Caco-2 (cell line): ENCODE results near the gene FLT1. TPM values are rescaled to one million over a fixed set of nuclear protein-coding genes. Genes with fewer than 3 reads are reported as not detected.

Experiments used
- BruUV-seq: library from RNA; stranded (reverse); fragments of 400-500 nt; replicated peaks from 2 replicates; lab custom pipeline; 2021; lab: Mats Ljungman, UMichigan
- CTCF ChIA-PET: fragments of 300-600 bp; sonication (Branson Sonifier 250); formaldehyde crosslinking; loops from one replicate; lab custom pipeline; 2022; ENCODE audit warnings: antibody characterized with exemption; lab: Charles Lee
- POLR2A ChIA-PET: fragments of 300-600 bp; sonication (Branson Sonifier 250); formaldehyde crosslinking; loops from one replicate; lab custom pipeline; 2022; ENCODE audit warnings: antibody characterized with exemption; lab: Charles Lee
- DNase-seq, 2 experiments: peaks; one replicate each; pipeline versions ENCODE4 v3.0.0 to v3.0.0-alpha.2; 2020 to 2022
- H3K27me3 ChIP-seq: replicated peaks from 2 replicates; pipeline ENCODE4 v1.6.0; 2011; ENCODE audit warnings: low read length; ENCODE audit not compliant: control insufficient read depth, insufficient read depth
- H3K36me3 ChIP-seq: 2 replicates; pipeline ENCODE4 v1.5.1; 2011; ENCODE audit warnings: low read length; ENCODE audit not compliant: control insufficient read depth, insufficient read depth
- H3K4me1 ChIP-seq: fragments of 250-450 bp; sonication (Bioruptor Pico); 2 replicates; pipeline ENCODE4 v1.5.1; 2020; ENCODE audit warnings: mild to moderate bottlenecking
- H3K4me3 ChIP-seq: 2 replicates; pipeline ENCODE4 v1.5.1; 2011; ENCODE audit warnings: low read depth, mild to moderate bottlenecking, control low read depth, low read length
- H3K9me3 ChIP-seq: fragments of 250-450 bp; sonication (Bioruptor Pico); 2 replicates; pipeline ENCODE4 v1.5.1; 2020; ENCODE audit warnings: mild to moderate bottlenecking, moderate library complexity
- H3K27ac Mint-ChIP-seq: one replicate; pipeline ENCODE4 v1.8.0; 2022; ENCODE audit warnings: mixed read lengths; ENCODE audit not compliant: unreplicated experiment
- H3K27me3 Mint-ChIP-seq: one replicate; pipeline ENCODE4 v1.8.0; 2022; ENCODE audit warnings: mixed read lengths; ENCODE audit not compliant: insufficient read depth, unreplicated experiment
- H3K36me3 Mint-ChIP-seq: one replicate; pipeline ENCODE4 v1.8.0; 2022; ENCODE audit warnings: mild to moderate bottlenecking, mixed read lengths; ENCODE audit not compliant: insufficient read depth, unreplicated experiment
- H3K4me1 Mint-ChIP-seq: one replicate; pipeline ENCODE4 v1.8.0; 2022; ENCODE audit warnings: low read depth, mixed read lengths; ENCODE audit not compliant: unreplicated experiment
- H3K4me3 Mint-ChIP-seq: one replicate; pipeline ENCODE4 v1.8.0; 2022; ENCODE audit warnings: mild to moderate bottlenecking, moderate library complexity, mixed read lengths; ENCODE audit not compliant: unreplicated experiment
- H3K9me3 Mint-ChIP-seq: one replicate; pipeline ENCODE4 v1.8.0; 2022; ENCODE audit warnings: mixed read lengths; ENCODE audit not compliant: unreplicated experiment
- CTCF ChIP-seq, 2 experiments: fragments of 200-600 bp in 1 of 2; IDR thresholded peaks; 1 replicate in 1 of 2; 2 replicates in 1 of 2; pipeline versions ENCODE4 v1.5.1 to v1.8.0; 2011 to 2022; ENCODE audit warnings: antibody characterized with exemption in 1 of 2, control low read depth in 1 of 2, inconsistent platforms in 1 of 2, low read depth in 1 of 2, low read length in 1 of 2, mild to moderate bottlenecking in 1 of 2, moderate library complexity in 1 of 2; ENCODE audit not compliant: insufficient read depth in 1 of 2, severe bottlenecking in 1 of 2, unreplicated experiment in 1 of 2
- intact Hi-C: fragments of 100-400 bp; cut with micrococcal nuclease; formaldehyde crosslinking; loops from one replicate; pipeline ENCODE4 v1.10.0; 2022; ENCODE audit not compliant: unreplicated experiment
- total RNA-seq: library from RNA; stranded (reverse); gene quantifications from 2 replicates; pipeline ENCODE4 v1.2.3, GENCODE V29; 2022

Gene FLT1
- total RNA-seq, 1 experiment from 2014 or later = 0.66 TPM

GRCh38 chr13:28513745-28514144 is 18.8 kb upstream of the FLT1 start:
- CTCF ChIA-PET = no interaction called here
- TF ChIP-seq CTCF (IDR thresholded peaks at IDR 0.05; ENCODE audit: insufficient read depth in 1 of 2, low read depth in 1 of 2, low read length in 1 of 2, severe bottlenecking in 1 of 2, unreplicated experiment in 1 of 2) = no peak
- no peaks in the 10 kb centered on the region for H3K9me3 Mint-ChIP-seq
- no peak overlapping the region for H3K4me3 Mint-ChIP-seq
- no peaks in the 10 kb centered on the region for H3K36me3 ChIP-seq
- H3K4me1 ChIP-seq = no peaks in the 10 kb centered on the region
- H3K27me3 ChIP-seq = no peaks in the 10 kb centered on the region
- no peaks in the 10 kb centered on the region for H3K36me3 Mint-ChIP-seq
- H3K4me1 Mint-ChIP-seq = no peaks in the 10 kb centered on the region
- no peak overlapping the region for H3K4me3 ChIP-seq
- intact Hi-C loops = no loop called here
- POLR2A ChIA-PET = no interaction called here
- peaks cover 6% of the 10 kb centered on the region for H3K27me3 Mint-ChIP-seq
- no peak for DNase-seq
- no TSS peak for BruUV-seq
- H3K9me3 ChIP-seq = no peaks in the 10 kb centered on the region
- H3K27ac Mint-ChIP-seq = no peak overlapping the region

- Histone ChIP-seq H3K27me3 (no peaks in the 10 kb centered on the region), H3K9me3 (no peaks in the 10 kb centered on the region), H3K4me3 (no peak overlapping the region), H3K4me1 (no peaks in the 10 kb centered on the region), H3K36me3 (no peaks in the 10 kb centered on the region)
- Mint-ChIP-seq H3K27me3 (peaks cover 6% of the 10 kb centered on the region), H3K27ac (no peak overlapping the region), H3K4me3 (no peak overlapping the region), H3K4me1 (no peaks in the 10 kb centered on the region), H3K36me3 (no peaks in the 10 kb centered on the region), H3K9me3 (no peaks in the 10 kb centered on the region)
- TF ChIP-seq CTCF (IDR thresholded peaks at IDR 0.05; ENCODE audit: insufficient read depth in 1 of 2, low read depth in 1 of 2, low read length in 1 of 2, severe bottlenecking in 1 of 2, unreplicated experiment in 1 of 2) = no peak
- DNase-seq = no peak
- CTCF ChIA-PET = no interaction called here
- BruUV-seq = no TSS peak
- POLR2A ChIA-PET = no interaction called here
- intact Hi-C loops = no loop called here
Measured at GRCh38 chr13:28510542-28510941, 15.6 kb upstream of the FLT1 start.

- no peaks in the 10 kb centered on the region for H3K4me1 Mint-ChIP-seq
- Histone ChIP-seq H3K36me3 (no peaks in the 10 kb centered on the region), H3K4me3 (no peak overlapping the region), H3K9me3 (no peaks in the 10 kb centered on the region), H3K27me3 (no peaks in the 10 kb centered on the region), H3K4me1 (no peaks in the 10 kb centered on the region)
- no TSS peak for BruUV-seq
- H3K9me3 Mint-ChIP-seq = no peaks in the 10 kb centered on the region
- H3K36me3 Mint-ChIP-seq = no peaks in the 10 kb centered on the region
- TF ChIP-seq CTCF (IDR thresholded peaks at IDR 0.05; ENCODE audit: insufficient read depth in 1 of 2, low read depth in 1 of 2, low read length in 1 of 2, severe bottlenecking in 1 of 2, unreplicated experiment in 1 of 2) = no peak
- no peak for DNase-seq
- H3K27me3 Mint-ChIP-seq = peaks cover 6% of the 10 kb centered on the region
- intact Hi-C loops = no loop called here
- ChIA-PET CTCF (no interaction called here), POLR2A (no interaction called here)
- no peak overlapping the region for H3K27ac Mint-ChIP-seq
- H3K4me3 Mint-ChIP-seq = no peak overlapping the region
Measured at GRCh38 chr13:28510066-28510465, 15.1 kb upstream of the FLT1 start.
